ENCODE data around the gene HEXIM1. TPM values are rescaled to one million over a fixed set of nuclear protein-coding genes. Genes with fewer than 3 reads are reported as not detected.

The HEXIM1 gene
- total RNA-seq, 2 donors from 2014 or later: 34.5 to 67.1 TPM

- Histone ChIP-seq H3K9me3 (no peaks in the 10 kb centered on the region), H3K4me3 (no peak overlapping the region), H3K27me3 (replicated peaks; ENCODE audit: insufficient read depth) (no peaks in the 10 kb centered on the region), H3K4me1 (replicated peaks) (no peaks in the 10 kb centered on the region), H3K36me3 (no peaks in the 10 kb centered on the region), H3K27ac (no peak overlapping the region)
- intact Hi-C loops (cut with DNase I): loop anchor here (5.0 kb wide), 1 partner anchor 199 kb away; the partner anchor contains the start of gene GFAP
- 87% methylated on average over 10 of the region's 10 CpGs for WGBS
- DNase-seq (ENCODE audit: low spot score): no peak
- TF ChIP-seq POLR2A (IDR thresholded peaks at IDR 0.05) (no peak), POLR2AphosphoS5 (IDR thresholded peaks at IDR 0.05) (no peak), CTCF (IDR thresholded peaks at IDR 0.05) (no peak)
Observed at GRCh38 chr17:45116434-45117016, 31.8 kb upstream of the HEXIM1 start.

- Histone ChIP-seq H3K27ac (no peak overlapping the region), H3K27me3 (replicated peaks; ENCODE audit: insufficient read depth) (no peaks in the 10 kb centered on the region), H3K36me3 (no peaks in the 10 kb centered on the region), H3K9me3 (no peaks in the 10 kb centered on the region), H3K4me1 (replicated peaks) (no peaks in the 10 kb centered on the region), H3K4me3 (no peak overlapping the region)
- intact Hi-C loops (cut with DNase I): loop anchor here (5.0 kb wide), 1 partner anchor 200 kb away; the partner anchor contains the start of gene GFAP
- DNase-seq (ENCODE audit: low spot score): no peak
- no peak for TF ChIP-seq POLR2AphosphoS5 (IDR thresholded peaks at IDR 0.05)
- TF ChIP-seq POLR2A (IDR thresholded peaks at IDR 0.05): no peak
- no peak for TF ChIP-seq CTCF (IDR thresholded peaks at IDR 0.05)
- 97% methylated on average over 4 of the region's 4 CpGs for WGBS
Observed at GRCh38 chr17:45117334-45117733, 30.9 kb upstream of the HEXIM1 start.

- no peak for TF ChIP-seq POLR2AphosphoS5 (IDR thresholded peaks at IDR 0.05)
- no peak for TF ChIP-seq CTCF (IDR thresholded peaks at IDR 0.05)
- no peak for TF ChIP-seq POLR2A (IDR thresholded peaks at IDR 0.05)
- no peak overlapping the region for H3K4me3 ChIP-seq
- H3K27ac ChIP-seq: no peak overlapping the region
- intact Hi-C loops (cut with DNase I): loop anchor here (5.0 kb wide), 1 partner anchor 201 kb away; the partner anchor contains the start of gene GFAP
- WGBS: 91% methylated on average over 20 of the region's 20 CpGs
- H3K36me3 ChIP-seq: no peaks in the 10 kb centered on the region
- H3K27me3 ChIP-seq (replicated peaks; ENCODE audit: insufficient read depth): no peaks in the 10 kb centered on the region
- no peaks in the 10 kb centered on the region for H3K4me1 ChIP-seq (replicated peaks)
- no peaks in the 10 kb centered on the region for H3K9me3 ChIP-seq
- DNase-seq (ENCODE audit: low spot score): no peak
Observed at GRCh38 chr17:45117848-45118646, 30.2 kb upstream of the HEXIM1 start.

DNA sequence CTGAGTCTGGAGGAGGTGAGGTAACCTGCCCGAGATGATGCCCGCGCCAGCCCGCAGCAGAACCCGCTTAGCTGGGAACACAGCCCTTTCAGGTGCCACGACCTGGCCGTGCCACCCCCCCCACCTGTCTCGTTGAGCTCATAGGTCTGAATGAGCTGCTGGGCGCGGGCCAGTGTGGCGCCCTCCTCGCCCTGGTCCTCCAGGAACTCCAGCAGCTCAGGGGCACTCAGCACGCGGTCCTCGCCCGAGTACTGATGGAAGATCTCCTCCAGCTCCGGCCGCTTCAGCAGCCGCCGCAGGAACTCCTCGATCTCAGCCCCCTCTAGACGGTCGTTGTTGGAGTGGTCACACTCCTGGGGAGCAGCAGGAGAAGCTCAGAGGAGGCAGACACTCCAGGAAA is 29.6 kb upstream of the HEXIM1 start:
- 93% methylated on average over 23 of the region's 23 CpGs for WGBS
- no peak overlapping the region for H3K4me3 ChIP-seq
- DNase-seq (ENCODE audit: low spot score): no peak
- H3K9me3 ChIP-seq: no peaks in the 10 kb centered on the region
- no peak for TF ChIP-seq POLR2AphosphoS5 (IDR thresholded peaks at IDR 0.05)
- no peak for TF ChIP-seq CTCF (IDR thresholded peaks at IDR 0.05)
- TF ChIP-seq POLR2A (IDR thresholded peaks at IDR 0.05): no peak
- H3K36me3 ChIP-seq: no peaks in the 10 kb centered on the region
- intact Hi-C loops (cut with DNase I): loop anchor here (5.0 kb wide), 1 partner anchor 201 kb away; the partner anchor contains the start of gene GFAP
- no peak overlapping the region for H3K27ac ChIP-seq
- no peaks in the 10 kb centered on the region for H3K4me1 ChIP-seq (replicated peaks)
- H3K27me3 ChIP-seq (replicated peaks; ENCODE audit: insufficient read depth): no peaks in the 10 kb centered on the region

Data from prostate gland (tissue), 2 donors.